Fibroblast of skin of right biceps (primary cell): ENCODE results near the gene RALGAPB.
A peak's percentile ranks its signal among the peaks of the same experiment; 100 is the strongest.
"Not testable (repeated sequence)": the region's sequence is repeated elsewhere in the genome, so short reads cannot be mapped to it uniquely, and the experiment has no call there.

Experiments used
- DNase-seq: peaks from one replicate; pipeline ENCODE4 v3.0.0-alpha.2; 2013

Gene RALGAPB

GRCh38 chr20:38499366-38499765, 26.7 kb downstream of the RALGAPB start:
- no peak for DNase-seq

GRCh38 chr20:38501858-38502436, 29.3 kb downstream of the RALGAPB start:
- no peak for DNase-seq

- no peak for DNase-seq
These were observed 31.9 kb downstream of the RALGAPB start for GRCh38 chr20:38504368-38505090.

GRCh38 chr20:38505091-38505455, 32.4 kb downstream of the RALGAPB start:
- no peak for DNase-seq

- DNase-seq: not testable (repeated sequence)
These were observed 39.1 kb downstream of the RALGAPB start for GRCh38 chr20:38511726-38512125.

- no peak for DNase-seq
These were observed 41.5 kb downstream of the RALGAPB start for GRCh38 chr20:38514185-38514584.

- no peak for DNase-seq
These were observed 42.3 kb downstream of the RALGAPB start for GRCh38 chr20:38514947-38515346.

GRCh38 chr20:38515631-38516030, 43.0 kb downstream of the RALGAPB start:
- DNase-seq: no peak

GRCh38 chr20:38519426-38519825, 46.8 kb downstream of the RALGAPB start:
- no peak for DNase-seq

- DNase-seq: no peak
These were observed 47.6 kb downstream of the RALGAPB start for GRCh38 chr20:38520261-38520660.

GRCh38 chr20:38523697-38524096, 51.1 kb downstream of the RALGAPB start:
- peak; percentile 43 for DNase-seq

GRCh38 chr20:38528167-38528566, 55.5 kb downstream of the RALGAPB start:
- DNase-seq: no peak

- DNase-seq: no peak
These were observed 58.4 kb downstream of the RALGAPB start for GRCh38 chr20:38531021-38531420.

- no peak for DNase-seq
These were observed 62.1 kb downstream of the RALGAPB start for GRCh38 chr20:38534756-38535155.

GRCh38 chr20:38536310-38536709, 63.7 kb downstream of the RALGAPB start:
- DNase-seq: peak; percentile 38

- no peak for DNase-seq
These were observed 64.5 kb downstream of the RALGAPB start for GRCh38 chr20:38537176-38537575.

GRCh38 chr20:38538789-38539188, 66.1 kb downstream of the RALGAPB start:
- no peak for DNase-seq

GRCh38 chr20:38543014-38543906, 70.6 kb downstream of the RALGAPB start:
- DNase-seq: no peak

GRCh38 chr20:38545771-38546170, 73.1 kb downstream of the RALGAPB start:
- DNase-seq: no peak

GRCh38 chr20:38547288-38548085, 74.8 kb downstream of the RALGAPB start:
- DNase-seq: no peak

- no peak for DNase-seq
These were observed 75.9 kb downstream of the RALGAPB start for GRCh38 chr20:38548356-38549083.

GRCh38 chr20:38550274-38550673, 77.6 kb downstream of the RALGAPB start:
- DNase-seq: no peak
